Erythroblast (primary cell): ENCODE measurements around the gene DBF4.

ENCODE experiments used
- GATA1 ChIP-seq: IDR thresholded peaks from 2 replicates; pipeline ENCODE4 v1.6.1; 2011; ENCODE audit warnings: low read depth, mild to moderate bottlenecking, control low read depth, low read length, moderate library complexity
- POLR2A ChIP-seq: IDR thresholded peaks from 2 replicates; pipeline ENCODE4 v1.6.1; 2011; ENCODE audit warnings: mild to moderate bottlenecking, low read length

DNA sequence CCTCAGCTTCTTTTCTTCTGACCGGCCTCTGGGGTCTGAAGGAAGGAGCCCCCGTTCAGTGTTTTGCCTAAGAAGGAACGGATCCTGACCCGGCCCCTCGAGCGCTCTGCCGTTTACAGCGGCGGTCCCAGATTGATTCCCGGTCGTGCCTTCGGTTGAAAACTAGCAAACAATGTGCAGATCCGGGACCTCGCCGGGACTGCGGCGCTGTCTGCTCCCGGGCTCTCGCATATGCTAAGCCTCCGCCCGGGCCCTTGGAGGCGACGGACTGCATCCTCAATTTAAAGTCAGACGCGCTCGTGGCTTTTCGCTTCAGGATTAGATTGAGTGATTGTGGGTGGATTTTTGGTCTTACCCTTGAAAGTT is 559 bp downstream of the DBF4 start:
- TF ChIP-seq POLR2A (no peak), GATA1 (no peak)
